A673 (cell line): ENCODE results near the gene KAT2A. TPM values are rescaled to one million over a fixed set of nuclear protein-coding genes. Genes with fewer than 3 reads are reported as not detected.

Experiments
- BruUV-seq: library from RNA; stranded (reverse); fragments of 400-500 nt; replicated peaks from 2 replicates; lab custom pipeline; 2021; lab: Mats Ljungman, UMichigan
- CTCF ChIA-PET: fragments of 300-600 bp; sonication (Branson Sonifier 250); formaldehyde crosslinking; loops from one replicate; lab custom pipeline; 2022; ENCODE audit warnings: antibody characterized with exemption; lab: Charles Lee
- POLR2A ChIA-PET: fragments of 300-600 bp; sonication (Branson Sonifier 250); formaldehyde crosslinking; loops from one replicate; lab custom pipeline; 2022; ENCODE audit warnings: antibody characterized with exemption; ENCODE audit not compliant: low non-redundant PET; lab: Charles Lee
- DNase-seq: peaks from one replicate; pipeline ENCODE4 v3.0.0-alpha.2; 2015; ENCODE audit warnings: low spot score
- H3K27ac ChIP-seq: fragments of 200-600 bp; sonication (generic); 2 replicates; pipeline ENCODE4 v1.5.1; 2016; ENCODE audit warnings: mixed run types, low read depth, mild to moderate bottlenecking, mixed read lengths, antibody characterized with exemption, low read length; ENCODE audit not compliant: poor library complexity, severe bottlenecking
- H3K27me3 ChIP-seq: fragments of 200-600 bp; sonication (generic); replicated peaks from 2 replicates; pipeline ENCODE4 v1.6.1; 2017; ENCODE audit warnings: mixed run types, low read depth, mild to moderate bottlenecking, mixed read lengths, antibody characterized with exemption, low read length; ENCODE audit not compliant: insufficient read depth, poor library complexity
- H3K36me3 ChIP-seq: fragments of 200-600 bp; sonication (generic); 2 replicates; pipeline ENCODE4 v1.6.1; 2016; ENCODE audit warnings: mixed run types, mild to moderate bottlenecking, mixed read lengths, antibody characterized with exemption, low read length; ENCODE audit not compliant: insufficient read depth, poor library complexity, severe bottlenecking
- H3K4me1 ChIP-seq: fragments of 200-600 bp; sonication (generic); 2 replicates; pipeline ENCODE4 v1.6.1; 2017; ENCODE audit warnings: mixed run types, mild to moderate bottlenecking, mixed read lengths, antibody characterized with exemption, low read length; ENCODE audit not compliant: insufficient read depth, poor library complexity, severe bottlenecking
- H3K4me3 ChIP-seq: fragments of 200-600 bp; sonication (generic); 2 replicates; pipeline ENCODE4 v1.5.1; 2016; ENCODE audit warnings: low read depth, mixed run types, mild to moderate bottlenecking, mixed read lengths, low read length; ENCODE audit not compliant: poor library complexity, severe bottlenecking
- H3K9me3 ChIP-seq: fragments of 200-600 bp; sonication (generic); 2 replicates; pipeline ENCODE4 v1.6.1; 2016; ENCODE audit warnings: mixed run types, low read depth, mild to moderate bottlenecking, mixed read lengths, antibody characterized with exemption, low read length; ENCODE audit not compliant: poor library complexity, severe bottlenecking
- CTCF ChIP-seq: fragments of 300-800, 200-600 bp; sonication (generic); conservative IDR thresholded peaks from 2 replicates; pipeline ENCODE4 v1.5.1; 2017; ENCODE audit warnings: low read depth, mild to moderate bottlenecking, antibody characterized with exemption, low read length, moderate library complexity, mixed read lengths
- EZH2 ChIP-seq: fragments of 200-600 bp; sonication (generic); IDR thresholded peaks from 2 replicates; pipeline ENCODE4 v1.6.1; 2017; ENCODE audit warnings: borderline replicate concordance, low read depth, mild to moderate bottlenecking, mixed read lengths, antibody characterized with exemption, low read length; ENCODE audit not compliant: poor library complexity, severe bottlenecking
- intact Hi-C: fragments of 100-400 bp; cut with micrococcal nuclease; formaldehyde crosslinking; loops from one replicate; pipeline ENCODE4 v1.10.0; 2022; ENCODE audit not compliant: unreplicated experiment
- total RNA-seq: library from RNA; stranded (reverse); gene quantifications from 2 replicates; pipeline ENCODE4 v1.2.3, GENCODE V29; 2021

KAT2A gene
- total RNA-seq, 1 experiment from 2014 or later: 30.3 TPM

DNA sequence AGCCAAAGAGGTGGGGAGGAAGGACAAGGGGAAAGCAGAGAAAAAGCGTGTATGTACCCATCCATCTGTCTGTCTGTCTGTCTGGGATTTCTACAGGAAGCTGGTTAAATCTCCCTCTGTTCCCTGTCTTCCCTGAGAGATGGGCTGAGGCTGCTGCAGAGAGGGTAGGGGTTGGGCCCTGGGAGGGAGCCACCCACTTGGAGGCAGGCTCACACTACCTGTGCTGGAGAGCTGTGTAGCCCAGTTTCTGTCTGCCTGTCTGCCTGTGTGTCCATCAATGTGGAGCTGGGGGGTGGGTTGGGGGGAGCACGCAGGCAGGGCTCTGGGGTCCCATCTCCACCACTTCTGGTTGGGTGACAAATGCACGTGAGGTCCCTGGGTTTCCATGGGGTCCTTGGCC lies 52.2 kb downstream of the KAT2A start:
- BruUV-seq: no TSS peak
- ChIA-PET CTCF (interaction anchor here (0.5 kb wide), 1 partner anchor 283 kb away, joined by 3 read pairs; the partner anchor contains the start of gene JUP), POLR2A (no interaction called here)

GRCh38 chr17:42067371-42068091 lies 53.6 kb downstream of the KAT2A start:
- no TSS peak for BruUV-seq
- intact Hi-C loops: no loop called here
- peak; percentile 44 for DNase-seq
- ChIA-PET CTCF (interaction anchor here (0.9 kb wide), 1 partner anchor 12 kb away, joined by 3 read pairs; no protein-coding TSS in a partner anchor), POLR2A (no interaction called here)
- H3K27ac ChIP-seq: no peak overlapping the region
- H3K9me3 ChIP-seq: no peaks in the 10 kb centered on the region
- no peak overlapping the region for H3K4me3 ChIP-seq
- TF ChIP-seq CTCF: peak; percentile 80
- TF ChIP-seq EZH2: no peak
- no peaks in the 10 kb centered on the region for H3K4me1 ChIP-seq
- H3K36me3 ChIP-seq: no peaks in the 10 kb centered on the region
- no peaks in the 10 kb centered on the region for H3K27me3 ChIP-seq

More for the DNA sequence above, 52.2 kb downstream of the KAT2A start:
- Histone ChIP-seq H3K4me3 (no peak overlapping the region), H3K4me1 (no peaks in the 10 kb centered on the region), H3K27ac (no peak overlapping the region), H3K36me3 (no peaks in the 10 kb centered on the region), H3K27me3 (no peaks in the 10 kb centered on the region), H3K9me3 (no peaks in the 10 kb centered on the region)
- no peak for TF ChIP-seq EZH2
- TF ChIP-seq CTCF: no peak
- no peak for DNase-seq
- intact Hi-C loops: no loop called here

- DNase-seq: no peak
- Histone ChIP-seq H3K27ac (no peak overlapping the region), H3K9me3 (no peaks in the 10 kb centered on the region), H3K27me3 (no peaks in the 10 kb centered on the region), H3K36me3 (no peaks in the 10 kb centered on the region), H3K4me3 (no peak overlapping the region), H3K4me1 (no peaks in the 10 kb centered on the region)
- intact Hi-C loops: no loop called here
- CTCF ChIA-PET: no interaction called here
- no TSS peak for BruUV-seq
- POLR2A ChIA-PET: no interaction called here
- TF ChIP-seq CTCF (no peak), EZH2 (no peak)
These were observed 56.0 kb downstream of the KAT2A start for GRCh38 chr17:42065201-42065600.

Other genes with a start within 250 kb of the KAT2A start
- gene ACLY, start 202.4 kb downstream of the KAT2A start, total RNA-seq: 175 and 191 TPM in 2 replicates
- 0.97 and 1.8 TPM in 2 replicates for gene ODAD4, start 190.8 kb downstream of the KAT2A start, total RNA-seq
- 55.5 and 55.6 TPM in 2 replicates for gene CNP, start 154.6 kb downstream of the KAT2A start, total RNA-seq
- 77.4 and 94.6 TPM in 2 replicates for gene DNAJC7, start 103.9 kb downstream of the KAT2A start, total RNA-seq
- gene NKIRAS2, start 101.3 kb downstream of the KAT2A start, total RNA-seq: 25.4 and 28.7 TPM in 2 replicates
- 0.41 and 0.72 TPM in 2 replicates for gene C17orf113, start 70.8 kb downstream of the KAT2A start, total RNA-seq
- 0.15 and 0.17 TPM in 2 replicates for gene ZNF385C, start 22.9 kb downstream of the KAT2A start, total RNA-seq
- gene DHX58, start 8.7 kb downstream of the KAT2A start, total RNA-seq: 2.1 and 3.3 TPM in 2 replicates
- not detected in 2 replicates for gene HSPB9, start 1.4 kb upstream of the KAT2A start, total RNA-seq
- gene RAB5C, start 33.6 kb upstream of the KAT2A start, total RNA-seq: 65.1 and 67.5 TPM in 2 replicates
- 0.28 TPM in 1 of 2 replicates, not detected in the other for gene KCNH4, start 59.8 kb upstream of the KAT2A start, total RNA-seq
- gene HCRT, start 64.1 kb upstream of the KAT2A start, total RNA-seq: not detected in 2 replicates
- 3.7 and 3.9 TPM in 2 replicates for gene GHDC, start 73.1 kb upstream of the KAT2A start, total RNA-seq
- gene STAT5B, start 155.0 kb upstream of the KAT2A start, total RNA-seq: 11.2 and 14.9 TPM in 2 replicates
- gene STAT5A, start 167.1 kb upstream of the KAT2A start, total RNA-seq: 0.19 TPM in 1 of 2 replicates, not detected in the other